Measurements from ENCODE around the gene WDR7. TPM values are rescaled to one million over a fixed set of nuclear protein-coding genes. Genes with fewer than 3 reads are reported as not detected.

WDR7 gene
- total and polyA plus RNA-seq, 2 of the 4 experiments (the other 2 are of a cell fraction): 3.7 to 23.3 TPM

- H3K4me3 ChIP-seq (ENCODE audit: insufficient read depth, low read depth, low read length): no peak overlapping the region
- no peak overlapping the region for H3K18ac ChIP-seq (ENCODE audit: low read depth, low read length)
- no peak overlapping the region for H4K91ac ChIP-seq (ENCODE audit: insufficient read depth, low read depth, low read length)
- TF ChIP-seq FOS (IDR thresholded peaks at IDR 0.05; ENCODE audit: low read depth, low read length): no peak
- H2BK20ac ChIP-seq (ENCODE audit: low read depth, low read length): no peak overlapping the region
- intact Hi-C loops (cut with micrococcal nuclease) (no loop called here), dilution Hi-C loops (cut with HindIII; ENCODE audit: low sequenced_read_pairs, unreplicated experiment) (no loop called here), in situ Hi-C loops (cut with MboI; ENCODE audit: low sequenced_read_pairs) (no loop called here)
- no peaks in the 10 kb centered on the region for H3K36me3 ChIP-seq (ENCODE audit: control insufficient read depth, insufficient read depth, low read length)
- H3K56ac ChIP-seq (ENCODE audit: extremely low read depth, insufficient read depth, low read length): no peak overlapping the region
- no CpG with 5 or more reads among the region's 2 CpGs for WGBS, 2 experiments (ENCODE audit: extremely low coverage in 2 of 2, insufficient read length in 1 of 2)
- BruUV-seq (replicated peaks): no TSS peak
- ATAC-seq (ENCODE audit: low read depth) (no peak), DNase-seq (no peak)
- ChIA-PET POLR2A (ENCODE audit: unreplicated experiment) (no interaction called here), CTCF (no interaction called here)
- no peak overlapping the region for H2BK120ac ChIP-seq (ENCODE audit: low read depth, low read length)
- H3K4ac ChIP-seq (ENCODE audit: low read depth, low read length): no peak overlapping the region
- H3K9me3 ChIP-seq (ENCODE audit: control insufficient read depth, insufficient read depth, low read length): no peaks in the 10 kb centered on the region
- H3K4me2 ChIP-seq (ENCODE audit: low read depth, low read length): no peak overlapping the region
- no peak overlapping the region for H3K9ac ChIP-seq (ENCODE audit: low read depth, low read length)
- H3K27ac ChIP-seq (ENCODE audit: insufficient read depth, low read length): no peak overlapping the region
- no peak overlapping the region for H2BK15ac ChIP-seq (ENCODE audit: low read depth, low read length)
- no peak overlapping the region for H3K23ac ChIP-seq (ENCODE audit: low read depth, low read length)
- no peaks in the 10 kb centered on the region for H3K27me3 ChIP-seq (ENCODE audit: control insufficient read depth, insufficient read depth, low read length)
- H3K14ac ChIP-seq (replicated peaks; ENCODE audit: low read depth, low read length): no peak overlapping the region
- no peaks in the 10 kb centered on the region for H3K4me1 ChIP-seq (ENCODE audit: control insufficient read depth, insufficient read depth, low read length)
- H2AFZ ChIP-seq (replicated peaks; ENCODE audit: low read length, poor library complexity): no peak overlapping the region
- H4K5ac ChIP-seq (ENCODE audit: low read depth, low read length): no peak overlapping the region
- no peak overlapping the region for H2BK5ac ChIP-seq (ENCODE audit: low read depth, low read length, poor library complexity, severe bottlenecking)
- no peaks in the 10 kb centered on the region for H3K9me1 ChIP-seq (ENCODE audit: insufficient read depth, low read length)
- H2AK9ac ChIP-seq (replicated peaks; ENCODE audit: low read depth, low read length, poor library complexity): no peak overlapping the region
- H3K79me1 ChIP-seq (ENCODE audit: low read depth in 1 of 2, low read length in 2 of 2): peaks cover 3 to 11% of the 10 kb centered on the region in 2 experiments; a peak in 3 of 4 replicates
- H4K20me1 ChIP-seq (ENCODE audit: insufficient read depth, low read length): no peaks in the 10 kb centered on the region
- no peak overlapping the region for H2AK5ac ChIP-seq (ENCODE audit: low read depth, low read length)
- no peak overlapping the region for H4K8ac ChIP-seq (ENCODE audit: low read depth in 2 of 2, low read length in 2 of 2)
These were observed 25.5 kb downstream of the WDR7 start for GRCh38 chr18:56676639-56677038.
